GM21447 (cell line): ENCODE measurements around the gene PKN2.
"Not testable (repeated sequence)": the region's sequence is repeated elsewhere in the genome, so short reads cannot be mapped to it uniquely, and the experiment has no call there.

Experiments used
- ATAC-seq: cut with Tn5 transposase; IDR thresholded peaks from one replicate; pipeline ENCODE4 v1.9.1; 2021; ENCODE audit not compliant: unreplicated experiment

The PKN2 gene

GRCh38 chr1:88678405-88678804 lies 5.7 kb upstream of the PKN2 start:
- ATAC-seq = no peak

DNA sequence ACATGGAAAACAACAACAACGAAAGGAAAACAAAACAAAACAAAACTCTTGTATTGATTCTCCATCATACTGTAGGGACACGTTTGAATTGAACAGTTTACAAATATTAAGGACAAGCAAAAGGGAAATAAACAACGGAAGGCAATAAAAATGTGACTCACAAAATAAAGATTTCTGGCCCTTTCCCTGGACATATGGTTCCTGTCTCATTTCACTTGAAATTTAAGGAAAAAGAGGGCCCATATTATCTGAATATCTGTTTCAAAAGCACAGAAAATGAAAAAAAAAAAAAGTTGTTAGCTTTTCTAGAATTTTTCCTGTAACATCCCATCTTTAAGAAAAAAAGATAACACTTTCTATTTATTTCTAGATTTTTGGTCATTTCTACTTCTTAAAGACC lies 3.6 kb upstream of the PKN2 start:
- no peak for ATAC-seq

DNA sequence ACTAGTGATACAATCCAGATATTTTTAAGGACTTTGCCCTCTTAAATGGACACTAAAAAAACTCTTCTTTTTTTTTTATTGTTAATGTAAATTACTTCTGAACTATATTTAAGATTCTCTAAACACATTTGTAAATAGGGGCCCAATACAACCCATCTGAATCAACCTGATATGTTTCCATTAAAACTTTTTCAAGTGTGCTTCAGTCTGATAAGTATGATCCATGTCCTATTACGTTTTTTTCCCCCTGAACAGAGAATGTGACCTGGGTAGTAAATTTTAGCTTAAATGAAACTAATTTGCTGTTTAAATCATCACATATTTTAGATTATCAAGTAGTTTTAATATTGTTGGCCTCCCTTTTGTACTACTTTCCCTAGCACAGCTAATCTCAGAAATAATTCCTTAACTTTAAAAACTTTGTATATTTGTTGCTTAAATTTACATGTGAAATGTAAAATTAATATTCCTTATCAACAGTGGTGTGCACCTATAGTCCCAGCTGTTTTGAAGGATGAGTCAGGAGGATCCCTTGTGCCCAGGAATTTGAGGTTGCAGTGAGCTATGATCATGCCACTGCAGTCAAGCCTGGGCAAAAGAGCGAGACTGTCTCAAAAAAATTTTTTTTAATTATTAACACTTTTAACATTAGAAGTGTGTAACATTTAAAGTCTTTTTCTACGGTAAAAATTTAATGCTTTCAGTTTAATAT lies 3.0 kb upstream of the PKN2 start:
- no peak for ATAC-seq

DNA sequence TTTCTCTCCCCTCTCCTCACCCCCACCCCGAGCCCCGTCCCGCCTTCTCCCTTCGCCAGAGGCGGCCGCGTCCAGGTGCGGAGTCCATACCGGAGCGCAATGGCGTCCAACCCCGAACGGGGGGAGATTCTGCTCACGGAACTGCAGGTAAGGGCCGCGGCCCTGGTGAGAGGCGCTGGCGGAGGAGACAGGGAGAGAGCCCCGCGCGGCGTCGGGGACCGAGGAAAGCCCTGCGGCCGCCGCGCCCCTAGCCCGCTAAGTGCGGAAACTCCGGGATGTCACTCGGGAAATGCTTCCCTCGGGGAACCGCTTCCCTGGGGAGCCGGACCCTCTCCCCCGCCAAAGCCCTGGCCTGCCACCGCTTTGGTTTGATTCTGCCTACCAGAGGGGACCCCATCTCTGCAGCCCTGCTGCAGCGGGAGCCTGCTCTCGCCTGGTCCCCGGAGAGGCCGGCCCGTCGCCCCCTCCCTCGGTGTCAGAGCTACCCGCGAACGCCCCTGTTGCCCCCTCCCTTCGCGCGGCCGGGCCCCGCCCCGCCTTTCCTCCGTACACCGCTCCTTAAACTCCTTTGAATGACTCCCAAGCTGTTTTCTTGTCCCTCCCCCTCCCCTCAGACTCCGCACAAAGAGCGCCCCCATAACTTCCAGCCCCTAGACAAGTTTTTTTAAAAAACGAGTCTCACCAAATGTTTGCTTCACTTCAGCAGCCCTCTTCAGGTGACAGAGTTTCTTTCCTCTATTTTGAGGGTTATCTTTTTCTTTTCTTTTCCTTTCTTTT lies 597 bp downstream of the PKN2 start:
- peak; percentile 42 for ATAC-seq

- peak; percentile 20 for ATAC-seq
Measured at GRCh38 chr1:88685259-88685620, 1.2 kb downstream of the PKN2 start.

- no peak for ATAC-seq
Measured at GRCh38 chr1:88691540-88691939, 7.5 kb downstream of the PKN2 start.

DNA sequence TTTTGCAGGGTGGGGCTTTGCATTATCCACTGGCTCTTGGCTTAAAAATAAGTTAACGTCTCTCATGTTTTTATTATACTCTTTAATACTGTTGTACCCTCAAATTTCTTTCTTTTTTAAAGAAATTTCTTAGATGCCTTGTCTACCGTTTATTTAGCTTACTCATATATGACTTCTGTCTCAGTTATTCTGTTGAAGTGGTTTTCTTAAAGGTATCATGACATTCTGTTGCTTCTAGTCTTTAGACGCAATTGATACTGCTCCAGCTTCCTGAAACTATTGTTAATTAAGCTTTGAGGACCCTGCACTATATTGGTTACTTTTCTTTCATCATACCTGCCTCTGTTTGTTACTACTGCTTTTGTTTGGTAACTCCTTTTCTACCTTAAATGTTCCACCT lies 11.7 kb downstream of the PKN2 start:
- ATAC-seq = no peak

DNA sequence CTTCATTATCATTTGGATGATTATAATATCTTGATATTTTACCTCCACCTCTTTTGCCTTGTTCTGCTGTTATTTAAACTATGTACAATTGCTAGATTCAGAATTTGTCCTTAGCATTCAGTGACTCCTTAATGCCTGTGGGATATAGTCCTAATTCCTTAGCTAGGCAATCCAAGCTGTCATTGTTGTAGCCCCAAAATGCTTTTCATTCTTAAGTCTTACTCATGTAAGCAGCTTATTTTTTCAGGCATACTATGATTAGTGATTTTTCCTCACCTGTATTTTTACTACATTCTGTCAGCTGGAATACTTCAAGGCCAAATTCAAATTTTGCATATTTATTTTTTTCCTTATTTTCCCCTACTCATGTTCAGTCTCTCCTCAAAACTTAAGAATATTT lies 13.4 kb downstream of the PKN2 start:
- ATAC-seq = no peak

- ATAC-seq = no peak
Measured at GRCh38 chr1:88698140-88698539, 14.1 kb downstream of the PKN2 start.

- no peak for ATAC-seq
Measured at GRCh38 chr1:88698764-88699163, 14.7 kb downstream of the PKN2 start.

- ATAC-seq = no peak
Measured at GRCh38 chr1:88700425-88701013, 16.4 kb downstream of the PKN2 start.

- peak; percentile 87 for ATAC-seq
Measured at GRCh38 chr1:88701275-88701674, 17.2 kb downstream of the PKN2 start.

- not testable (repeated sequence) for ATAC-seq
Measured at GRCh38 chr1:88701793-88702192, 17.7 kb downstream of the PKN2 start.

GRCh38 chr1:88708011-88708410 lies 23.9 kb downstream of the PKN2 start:
- no peak for ATAC-seq

GRCh38 chr1:88712907-88713306 lies 28.8 kb downstream of the PKN2 start:
- ATAC-seq = not testable (repeated sequence)

DNA sequence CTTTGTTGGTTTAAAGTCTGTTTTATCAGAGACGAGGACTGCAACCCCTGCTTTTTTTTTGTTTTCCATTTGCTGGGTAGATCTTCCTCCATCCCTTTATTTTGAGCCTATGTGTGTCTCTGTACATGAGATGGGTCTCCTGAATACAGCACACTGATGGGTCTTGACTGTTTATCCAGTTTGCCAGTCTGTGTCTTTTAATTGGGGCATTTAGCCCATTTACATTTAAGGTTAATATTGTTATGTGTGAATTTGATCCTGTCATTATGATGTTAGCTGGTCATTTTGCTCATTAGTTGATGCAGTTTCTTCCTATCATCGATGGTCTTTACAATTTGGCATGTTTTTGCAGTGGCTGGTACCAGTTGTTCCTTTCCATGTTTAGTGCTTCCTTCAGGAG lies 32.5 kb downstream of the PKN2 start:
- ATAC-seq = not testable (repeated sequence)

- no peak for ATAC-seq
Measured at GRCh38 chr1:88722492-88722891, 38.4 kb downstream of the PKN2 start.

DNA sequence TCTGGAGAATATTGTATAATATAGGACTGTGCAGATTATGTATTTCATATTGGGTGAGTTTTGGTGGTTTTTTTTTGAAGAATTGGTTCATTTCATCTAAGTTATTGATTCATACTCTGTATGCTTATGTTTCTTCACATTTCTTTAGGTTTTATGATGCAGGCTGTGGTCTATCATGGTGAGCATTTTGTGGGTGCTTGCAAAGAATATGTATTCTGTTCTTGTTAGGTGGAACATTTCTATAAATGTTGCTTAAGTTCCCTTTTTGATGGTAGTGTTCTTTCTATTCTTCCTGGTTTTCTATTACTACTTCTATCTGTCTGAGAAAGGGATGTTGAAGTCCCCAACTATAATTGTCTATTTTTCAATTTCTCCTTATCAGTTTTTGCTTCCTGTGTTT lies 42.6 kb downstream of the PKN2 start:
- ATAC-seq = no peak

GRCh38 chr1:88727205-88727604 lies 43.1 kb downstream of the PKN2 start:
- no peak for ATAC-seq

GRCh38 chr1:88729297-88729696 lies 45.2 kb downstream of the PKN2 start:
- ATAC-seq = no peak

GRCh38 chr1:88730132-88730675 lies 46.1 kb downstream of the PKN2 start:
- ATAC-seq = no peak

GRCh38 chr1:88730995-88731394 lies 46.9 kb downstream of the PKN2 start:
- no peak for ATAC-seq
